Stimulated activated naive CD8-positive, alpha-beta T cell treated with anti-CD3 and anti-CD28 coated beads, Interleukin-15, Interleukin-2, amounts not matched to agents 100 ng/mL and 50 ng/mL, for 24 hours (primary cell): ENCODE results near the gene MOV10L1.
A peak's percentile ranks its signal among the peaks of the same experiment; 100 is the strongest.
"Not testable (repeated sequence)": the region's sequence is repeated elsewhere in the genome, so short reads cannot be mapped to it uniquely, and the experiment has no call there.

ENCODE experiments used
- H3K27ac Mint-ChIP-seq: one replicate; pipeline ENCODE4 v1.8.0; 2021; ENCODE audit warnings: mild to moderate bottlenecking, mixed read lengths
- H3K27me3 Mint-ChIP-seq: one replicate; pipeline ENCODE4 v1.8.0; 2021; ENCODE audit warnings: mixed read lengths
- H3K36me3 Mint-ChIP-seq: one replicate; pipeline ENCODE4 v1.8.0; 2021; ENCODE audit warnings: low read depth, mixed read lengths
- H3K4me1 Mint-ChIP-seq: one replicate; pipeline ENCODE4 v1.8.0; 2021; ENCODE audit warnings: low read depth, mixed read lengths
- H3K4me3 Mint-ChIP-seq: one replicate; pipeline ENCODE4 v1.8.0; 2021; ENCODE audit warnings: mild to moderate bottlenecking, mixed read lengths
- H3K9me3 Mint-ChIP-seq: one replicate; pipeline ENCODE4 v1.8.0; 2021; ENCODE audit warnings: mixed read lengths

The MOV10L1 gene

GRCh38 chr22:50161508-50162390 is 71.9 kb downstream of the MOV10L1 start:
- no peaks in the 10 kb centered on the region for H3K9me3 Mint-ChIP-seq
- H3K27ac Mint-ChIP-seq, result no peak overlapping the region
- no peak overlapping the region for H3K4me3 Mint-ChIP-seq
- H3K36me3 Mint-ChIP-seq, result no peaks in the 10 kb centered on the region
- peaks cover 6% of the 10 kb centered on the region for H3K27me3 Mint-ChIP-seq
- H3K4me1 Mint-ChIP-seq, result no peaks in the 10 kb centered on the region

GRCh38 chr22:50162391-50162956 is 72.7 kb downstream of the MOV10L1 start:
- Mint-ChIP-seq H3K36me3 (no peaks in the 10 kb centered on the region), H3K9me3 (no peaks in the 10 kb centered on the region), H3K4me3 (no peak overlapping the region), H3K27me3 (peaks cover 6% of the 10 kb centered on the region), H3K27ac (no peak overlapping the region), H3K4me1 (no peaks in the 10 kb centered on the region)

GRCh38 chr22:50165436-50166123 is 75.8 kb downstream of the MOV10L1 start:
- H3K4me1 Mint-ChIP-seq, result peaks cover 5% of the 10 kb centered on the region
- H3K27me3 Mint-ChIP-seq, result peaks cover 18% of the 10 kb centered on the region

GRCh38 chr22:50167689-50168489 is 78.1 kb downstream of the MOV10L1 start:
- H3K27me3 Mint-ChIP-seq, result peaks cover 29% of the 10 kb centered on the region

More at GRCh38 chr22:50165436-50166123, 75.8 kb downstream of the MOV10L1 start:
- Mint-ChIP-seq H3K4me3 (no peak overlapping the region), H3K9me3 (no peaks in the 10 kb centered on the region), H3K36me3 (no peaks in the 10 kb centered on the region), H3K27ac (no peak overlapping the region)

GRCh38 chr22:50168490-50169180 is 78.8 kb downstream of the MOV10L1 start:
- peak overlapping the region; percentile 38 for H3K27ac Mint-ChIP-seq
- H3K4me1 Mint-ChIP-seq, result not testable (repeated sequence)

More at GRCh38 chr22:50167689-50168489, 78.1 kb downstream of the MOV10L1 start:
- H3K27ac Mint-ChIP-seq, result no peak overlapping the region
- no peak overlapping the region for H3K4me3 Mint-ChIP-seq
- peaks cover 9% of the 10 kb centered on the region for H3K4me1 Mint-ChIP-seq
- H3K36me3 Mint-ChIP-seq, result no peaks in the 10 kb centered on the region
- no peaks in the 10 kb centered on the region for H3K9me3 Mint-ChIP-seq

GRCh38 chr22:50169181-50169759 is 79.5 kb downstream of the MOV10L1 start:
- peaks cover 9% of the 10 kb centered on the region for H3K4me1 Mint-ChIP-seq
- peak overlapping the region; percentile 38 for H3K27ac Mint-ChIP-seq

More at GRCh38 chr22:50168490-50169180, 78.8 kb downstream of the MOV10L1 start:
- Mint-ChIP-seq H3K27me3 (peaks cover 29% of the 10 kb centered on the region), H3K4me3 (peak overlapping the region; percentile 26)
- H3K9me3 Mint-ChIP-seq, H3K36me3 Mint-ChIP-seq: not testable (repeated sequence)

GRCh38 chr22:50169774-50170341 is 80.1 kb downstream of the MOV10L1 start:
- Mint-ChIP-seq H3K27me3 (peaks cover 29% of the 10 kb centered on the region), H3K4me3 (peak overlapping the region; percentile 74)

More at GRCh38 chr22:50169181-50169759, 79.5 kb downstream of the MOV10L1 start:
- H3K4me3 Mint-ChIP-seq, result peak overlapping the region; percentile 26
- no peaks in the 10 kb centered on the region for H3K9me3 Mint-ChIP-seq
- H3K27me3 Mint-ChIP-seq, result peaks cover 29% of the 10 kb centered on the region
- H3K36me3 Mint-ChIP-seq, result no peaks in the 10 kb centered on the region

GRCh38 chr22:50170453-50171318 is 80.9 kb downstream of the MOV10L1 start, which contains the start of gene PANX2:
Gene PANX2, plus strand, starts transcription at chr22:50170731. Its CDS starts 0 bp downstream, at chr22:50170731.
- no peaks in the 10 kb centered on the region for H3K36me3 Mint-ChIP-seq
- H3K4me3 Mint-ChIP-seq, result peak within 1 kb of the TSS; percentile 77
- H3K4me1 Mint-ChIP-seq, result peaks cover 9% of the 10 kb centered on the region
- peaks cover 29% of the 10 kb centered on the region for H3K27me3 Mint-ChIP-seq
- H3K27ac Mint-ChIP-seq, result peak within 1 kb of the TSS; percentile 67
- no peaks in the 10 kb centered on the region for H3K9me3 Mint-ChIP-seq

More at GRCh38 chr22:50169774-50170341, 80.1 kb downstream of the MOV10L1 start:
- Mint-ChIP-seq H3K27ac (no peak overlapping the region), H3K4me1 (peaks cover 9% of the 10 kb centered on the region), H3K9me3 (no peaks in the 10 kb centered on the region), H3K36me3 (no peaks in the 10 kb centered on the region)

- peaks cover 29% of the 10 kb centered on the region for H3K27me3 Mint-ChIP-seq
- H3K36me3 Mint-ChIP-seq, result no peaks in the 10 kb centered on the region
- peak overlapping the region; percentile 77 for H3K4me3 Mint-ChIP-seq
- H3K4me1 Mint-ChIP-seq, result peaks cover 9% of the 10 kb centered on the region
- H3K9me3 Mint-ChIP-seq, result no peaks in the 10 kb centered on the region
- H3K27ac Mint-ChIP-seq, result peak overlapping the region; percentile 67
These were observed 81.6 kb downstream of the MOV10L1 start for GRCh38 chr22:50171319-50171964.

- peak overlapping the region; percentile 20 for H3K4me3 Mint-ChIP-seq
- no peaks in the 10 kb centered on the region for H3K9me3 Mint-ChIP-seq
- H3K4me1 Mint-ChIP-seq, result peaks cover 9% of the 10 kb centered on the region
- peaks cover 29% of the 10 kb centered on the region for H3K27me3 Mint-ChIP-seq
- no peak overlapping the region for H3K27ac Mint-ChIP-seq
- no peaks in the 10 kb centered on the region for H3K36me3 Mint-ChIP-seq
These were observed 82.2 kb downstream of the MOV10L1 start for GRCh38 chr22:50171965-50172421.

- peaks cover 20% of the 10 kb centered on the region for H3K27me3 Mint-ChIP-seq
- H3K27ac Mint-ChIP-seq, result no peak overlapping the region
- H3K4me1 Mint-ChIP-seq, result peaks cover 9% of the 10 kb centered on the region
- H3K9me3 Mint-ChIP-seq, result no peaks in the 10 kb centered on the region
- no peak overlapping the region for H3K4me3 Mint-ChIP-seq
- no peaks in the 10 kb centered on the region for H3K36me3 Mint-ChIP-seq
These were observed 83.6 kb downstream of the MOV10L1 start for GRCh38 chr22:50173311-50173982.

- Mint-ChIP-seq H3K36me3 (no peaks in the 10 kb centered on the region), H3K4me1 (peaks cover 7% of the 10 kb centered on the region), H3K4me3 (no peak overlapping the region), H3K27ac (no peak overlapping the region), H3K9me3 (no peaks in the 10 kb centered on the region), H3K27me3 (peaks cover 15% of the 10 kb centered on the region)
These were observed 84.2 kb downstream of the MOV10L1 start for GRCh38 chr22:50173983-50174355.
